Measurements from ENCODE around the gene TRAPPC6A.

Gene TRAPPC6A

GRCh38 chr19:45206328-45206727 is 28.3 kb upstream of the TRAPPC6A start:
- in situ Hi-C loops (cut with MboI; ENCODE audit: low sequenced_read_pairs, unreplicated experiment), result no loop called here
- DNase-seq (ENCODE audit: low spot score), result no peak
- TF ChIP-seq CTCF (IDR thresholded peaks at IDR 0.05; ENCODE audit: borderline replicate concordance, control extremely low read depth, extremely low read depth, insufficient read depth, missing control alignments), result no peak

GRCh38 chr19:45205810-45206209 is 27.8 kb upstream of the TRAPPC6A start:
- in situ Hi-C loops (cut with MboI; ENCODE audit: low sequenced_read_pairs, unreplicated experiment), result no loop called here
- TF ChIP-seq CTCF (IDR thresholded peaks at IDR 0.05; ENCODE audit: borderline replicate concordance, control extremely low read depth, extremely low read depth, insufficient read depth, missing control alignments), result no peak
- no peak for DNase-seq (ENCODE audit: low spot score)

GRCh38 chr19:45202637-45203036 is 24.6 kb upstream of the TRAPPC6A start:
- TF ChIP-seq CTCF (IDR thresholded peaks at IDR 0.05; ENCODE audit: borderline replicate concordance, control extremely low read depth, extremely low read depth, insufficient read depth, missing control alignments), result no peak
- in situ Hi-C loops (cut with MboI; ENCODE audit: low sequenced_read_pairs, unreplicated experiment), result no loop called here

GRCh38 chr19:45200568-45200967 is 22.5 kb upstream of the TRAPPC6A start:
- no peak for TF ChIP-seq CTCF (IDR thresholded peaks at IDR 0.05; ENCODE audit: borderline replicate concordance, control extremely low read depth, extremely low read depth, insufficient read depth, missing control alignments)
- in situ Hi-C loops (cut with MboI; ENCODE audit: low sequenced_read_pairs, unreplicated experiment), result no loop called here
- DNase-seq (ENCODE audit: low spot score), result no peak

More at GRCh38 chr19:45202637-45203036, 24.6 kb upstream of the TRAPPC6A start:
- no peak for DNase-seq (ENCODE audit: low spot score)

- no peak for DNase-seq (ENCODE audit: low spot score)
- no peak for TF ChIP-seq CTCF (IDR thresholded peaks at IDR 0.05; ENCODE audit: borderline replicate concordance, control extremely low read depth, extremely low read depth, insufficient read depth, missing control alignments)
Observed at GRCh38 chr19:45195764-45196163, 17.7 kb upstream of the TRAPPC6A start.

GRCh38 chr19:45191375-45191774 is 13.3 kb upstream of the TRAPPC6A start:
- TF ChIP-seq CTCF (IDR thresholded peaks at IDR 0.05; ENCODE audit: borderline replicate concordance, control extremely low read depth, extremely low read depth, insufficient read depth, missing control alignments), result no peak
- DNase-seq (ENCODE audit: low spot score), result no peak
- in situ Hi-C loops (cut with MboI; ENCODE audit: low sequenced_read_pairs, unreplicated experiment), result no loop called here

More at GRCh38 chr19:45195764-45196163, 17.7 kb upstream of the TRAPPC6A start:
- in situ Hi-C loops (cut with MboI; ENCODE audit: low sequenced_read_pairs, unreplicated experiment), result no loop called here

- in situ Hi-C loops (cut with MboI; ENCODE audit: low sequenced_read_pairs, unreplicated experiment), result no loop called here
- no peak for TF ChIP-seq CTCF (IDR thresholded peaks at IDR 0.05; ENCODE audit: borderline replicate concordance, control extremely low read depth, extremely low read depth, insufficient read depth, missing control alignments)
- DNase-seq (ENCODE audit: low spot score), result no peak
Observed at GRCh38 chr19:45189971-45190370, 11.9 kb upstream of the TRAPPC6A start.
